Measurements from ENCODE around the gene KCNA2.

- TF ChIP-seq POLR2AphosphoS5 (IDR thresholded peaks at IDR 0.05; ENCODE audit: low read depth, low read length) (no peak), CTCF (IDR thresholded peaks at IDR 0.05) (no peak), GABPA (IDR thresholded peaks at IDR 0.05; ENCODE audit: low read depth) (no peak), MAX (IDR thresholded peaks at IDR 0.05; ENCODE audit: low read depth) (no peak), NFIC (IDR thresholded peaks at IDR 0.05; ENCODE audit: borderline replicate concordance) (no peak), CHD2 (IDR thresholded peaks at IDR 0.05; ENCODE audit: low read length, partially characterized antibody) (no peak), PBX3 (IDR thresholded peaks at IDR 0.05) (no peak), REST (IDR thresholded peaks at IDR 0.05; ENCODE audit: low read depth, low read length) (no peak), EP300 (IDR thresholded peaks at IDR 0.05; ENCODE audit: borderline replicate concordance in 1 of 2, low read depth in 1 of 2, low read length in 1 of 2) (no peak), GATA2 (CRISPR knock-in tag; IDR thresholded peaks at IDR 0.05) (no peak)
Measured at GRCh38 chr1:110604586-110605148, 1.5 kb downstream of the KCNA2 start.

All from SK-N-SH (cell line).